Caco-2 (cell line): ENCODE measurements around the gene COL4A3. TPM values are rescaled to one million over a fixed set of nuclear protein-coding genes. Genes with fewer than 3 reads are reported as not detected.

Experiments used
- BruUV-seq: library from RNA; stranded (reverse); fragments of 400-500 nt; replicated peaks from 2 replicates; lab custom pipeline; 2021; lab: Mats Ljungman, UMichigan
- CTCF ChIA-PET: fragments of 300-600 bp; sonication (Branson Sonifier 250); formaldehyde crosslinking; loops from one replicate; lab custom pipeline; 2022; ENCODE audit warnings: antibody characterized with exemption; lab: Charles Lee
- POLR2A ChIA-PET: fragments of 300-600 bp; sonication (Branson Sonifier 250); formaldehyde crosslinking; loops from one replicate; lab custom pipeline; 2022; ENCODE audit warnings: antibody characterized with exemption; lab: Charles Lee
- DNase-seq, 2 experiments: peaks; one replicate each; pipeline versions ENCODE4 v3.0.0 to v3.0.0-alpha.2; 2020 to 2022
- H3K27me3 ChIP-seq: replicated peaks from 2 replicates; pipeline ENCODE4 v1.6.0; 2011; ENCODE audit warnings: low read length; ENCODE audit not compliant: control insufficient read depth, insufficient read depth
- H3K36me3 ChIP-seq: 2 replicates; pipeline ENCODE4 v1.5.1; 2011; ENCODE audit warnings: low read length; ENCODE audit not compliant: control insufficient read depth, insufficient read depth
- H3K4me1 ChIP-seq: fragments of 250-450 bp; sonication (Bioruptor Pico); 2 replicates; pipeline ENCODE4 v1.5.1; 2020; ENCODE audit warnings: mild to moderate bottlenecking
- H3K4me3 ChIP-seq: 2 replicates; pipeline ENCODE4 v1.5.1; 2011; ENCODE audit warnings: low read depth, mild to moderate bottlenecking, control low read depth, low read length
- H3K9me3 ChIP-seq: fragments of 250-450 bp; sonication (Bioruptor Pico); 2 replicates; pipeline ENCODE4 v1.5.1; 2020; ENCODE audit warnings: mild to moderate bottlenecking, moderate library complexity
- H3K27ac Mint-ChIP-seq: one replicate; pipeline ENCODE4 v1.8.0; 2022; ENCODE audit warnings: mixed read lengths; ENCODE audit not compliant: unreplicated experiment
- H3K27me3 Mint-ChIP-seq: one replicate; pipeline ENCODE4 v1.8.0; 2022; ENCODE audit warnings: mixed read lengths; ENCODE audit not compliant: insufficient read depth, unreplicated experiment
- H3K36me3 Mint-ChIP-seq: one replicate; pipeline ENCODE4 v1.8.0; 2022; ENCODE audit warnings: mild to moderate bottlenecking, mixed read lengths; ENCODE audit not compliant: insufficient read depth, unreplicated experiment
- H3K4me1 Mint-ChIP-seq: one replicate; pipeline ENCODE4 v1.8.0; 2022; ENCODE audit warnings: low read depth, mixed read lengths; ENCODE audit not compliant: unreplicated experiment
- H3K4me3 Mint-ChIP-seq: one replicate; pipeline ENCODE4 v1.8.0; 2022; ENCODE audit warnings: mild to moderate bottlenecking, moderate library complexity, mixed read lengths; ENCODE audit not compliant: unreplicated experiment
- H3K9me3 Mint-ChIP-seq: one replicate; pipeline ENCODE4 v1.8.0; 2022; ENCODE audit warnings: mixed read lengths; ENCODE audit not compliant: unreplicated experiment
- intact Hi-C: fragments of 100-400 bp; cut with micrococcal nuclease; formaldehyde crosslinking; loops from one replicate; pipeline ENCODE4 v1.10.0; 2022; ENCODE audit not compliant: unreplicated experiment
- total RNA-seq: library from RNA; stranded (reverse); gene quantifications from 2 replicates; pipeline ENCODE4 v1.2.3, GENCODE V29; 2022
- TF ChIP-seq, protein P1 (sequence below), 2 experiments: fragments of 200-600 bp in 1 of 2; IDR thresholded peaks; 1 replicate in 1 of 2; 2 replicates in 1 of 2; pipeline versions ENCODE4 v1.5.1 to v1.8.0; 2011 to 2022; ENCODE audit warnings: antibody characterized with exemption in 1 of 2, control low read depth in 1 of 2, inconsistent platforms in 1 of 2, low read depth in 1 of 2, low read length in 1 of 2, mild to moderate bottlenecking in 1 of 2, moderate library complexity in 1 of 2; ENCODE audit not compliant: insufficient read depth in 1 of 2, severe bottlenecking in 1 of 2, unreplicated experiment in 1 of 2

COL4A3 gene
- total RNA-seq, 1 experiment from 2014 or later, result 4.2 TPM

DNA sequence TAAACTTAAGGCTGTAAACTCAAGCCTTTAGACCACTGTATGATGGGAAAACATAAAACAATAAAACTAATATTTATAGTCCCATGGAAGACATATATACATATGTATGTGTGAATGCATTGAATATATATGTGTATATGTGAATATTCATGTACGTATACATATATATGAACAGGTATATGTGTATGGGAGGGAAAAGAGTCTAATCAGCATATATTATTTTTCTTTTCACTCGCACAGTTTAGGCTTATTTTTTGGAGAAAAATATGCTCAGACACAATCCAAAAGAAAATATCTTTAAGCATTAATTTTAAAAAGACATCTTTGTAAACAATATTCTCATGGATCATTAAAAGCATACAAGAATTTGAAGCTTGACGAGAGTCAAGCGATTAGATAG is 23.1 kb upstream of the COL4A3 start:
- ChIA-PET CTCF (no interaction called here), POLR2A (no interaction called here)
- H3K4me3 ChIP-seq, result no peak overlapping the region
- no peaks in the 10 kb centered on the region for H3K9me3 ChIP-seq
- Mint-ChIP-seq H3K36me3 (peaks cover 4% of the 10 kb centered on the region), H3K9me3 (no peaks in the 10 kb centered on the region), H3K4me3 (no peak overlapping the region), H3K27me3 (no peaks in the 10 kb centered on the region), H3K4me1 (peaks cover 5% of the 10 kb centered on the region), H3K27ac (no peak overlapping the region)
- no peak for DNase-seq
- no TSS peak for BruUV-seq
- TF ChIP-seq, protein P1, sequence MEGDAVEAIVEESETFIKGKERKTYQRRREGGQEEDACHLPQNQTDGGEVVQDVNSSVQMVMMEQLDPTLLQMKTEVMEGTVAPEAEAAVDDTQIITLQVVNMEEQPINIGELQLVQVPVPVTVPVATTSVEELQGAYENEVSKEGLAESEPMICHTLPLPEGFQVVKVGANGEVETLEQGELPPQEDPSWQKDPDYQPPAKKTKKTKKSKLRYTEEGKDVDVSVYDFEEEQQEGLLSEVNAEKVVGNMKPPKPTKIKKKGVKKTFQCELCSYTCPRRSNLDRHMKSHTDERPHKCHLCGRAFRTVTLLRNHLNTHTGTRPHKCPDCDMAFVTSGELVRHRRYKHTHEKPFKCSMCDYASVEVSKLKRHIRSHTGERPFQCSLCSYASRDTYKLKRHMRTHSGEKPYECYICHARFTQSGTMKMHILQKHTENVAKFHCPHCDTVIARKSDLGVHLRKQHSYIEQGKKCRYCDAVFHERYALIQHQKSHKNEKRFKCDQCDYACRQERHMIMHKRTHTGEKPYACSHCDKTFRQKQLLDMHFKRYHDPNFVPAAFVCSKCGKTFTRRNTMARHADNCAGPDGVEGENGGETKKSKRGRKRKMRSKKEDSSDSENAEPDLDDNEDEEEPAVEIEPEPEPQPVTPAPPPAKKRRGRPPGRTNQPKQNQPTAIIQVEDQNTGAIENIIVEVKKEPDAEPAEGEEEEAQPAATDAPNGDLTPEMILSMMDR (IDR thresholded peaks at IDR 0.05; ENCODE audit: insufficient read depth in 1 of 2, low read depth in 1 of 2, low read length in 1 of 2, severe bottlenecking in 1 of 2, unreplicated experiment in 1 of 2), result no peak
- H3K36me3 ChIP-seq, result no peaks in the 10 kb centered on the region
- no peaks in the 10 kb centered on the region for H3K27me3 ChIP-seq
- intact Hi-C loops, result no loop called here
- H3K4me1 ChIP-seq, result no peaks in the 10 kb centered on the region

DNA sequence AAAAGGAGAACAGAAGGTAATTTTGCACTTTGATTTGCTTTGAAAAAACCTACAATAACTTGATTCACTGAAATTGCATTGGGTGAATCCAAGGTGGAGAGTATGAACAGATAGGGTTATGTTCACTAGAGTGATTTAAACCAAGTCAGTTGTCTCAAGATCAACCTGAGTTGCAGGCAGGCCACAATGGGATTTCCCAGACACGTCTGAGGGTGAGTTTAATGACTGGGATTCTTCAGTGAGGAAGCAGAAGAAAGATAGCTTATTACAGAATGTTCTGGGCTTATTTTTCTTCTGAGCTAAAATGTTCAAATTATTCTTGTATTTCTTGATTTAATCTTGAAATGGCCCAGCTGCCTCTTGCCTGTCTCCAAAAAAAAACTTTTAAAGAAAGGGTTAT is 20.5 kb upstream of the COL4A3 start:
- H3K9me3 Mint-ChIP-seq, result no peaks in the 10 kb centered on the region
- Histone ChIP-seq H3K27me3 (no peaks in the 10 kb centered on the region), H3K4me1 (no peaks in the 10 kb centered on the region), H3K36me3 (no peaks in the 10 kb centered on the region), H3K9me3 (0 out of 2 replicates have a peak, but pooled peaks cover 3% of the 10 kb centered on the region), H3K4me3 (no peak overlapping the region)
- H3K4me3 Mint-ChIP-seq, result no peak overlapping the region
- peaks cover 4% of the 10 kb centered on the region for H3K36me3 Mint-ChIP-seq
- H3K27me3 Mint-ChIP-seq, result no peaks in the 10 kb centered on the region
- BruUV-seq, result no TSS peak
- TF ChIP-seq, protein P1 (IDR thresholded peaks at IDR 0.05; ENCODE audit: insufficient read depth in 1 of 2, low read depth in 1 of 2, low read length in 1 of 2, severe bottlenecking in 1 of 2, unreplicated experiment in 1 of 2), result no peak
- ChIA-PET POLR2A (no interaction called here), CTCF (no interaction called here)
- intact Hi-C loops, result no loop called here
- no peak overlapping the region for H3K27ac Mint-ChIP-seq
- no peaks in the 10 kb centered on the region for H3K4me1 Mint-ChIP-seq
- DNase-seq, result no peak

DNA sequence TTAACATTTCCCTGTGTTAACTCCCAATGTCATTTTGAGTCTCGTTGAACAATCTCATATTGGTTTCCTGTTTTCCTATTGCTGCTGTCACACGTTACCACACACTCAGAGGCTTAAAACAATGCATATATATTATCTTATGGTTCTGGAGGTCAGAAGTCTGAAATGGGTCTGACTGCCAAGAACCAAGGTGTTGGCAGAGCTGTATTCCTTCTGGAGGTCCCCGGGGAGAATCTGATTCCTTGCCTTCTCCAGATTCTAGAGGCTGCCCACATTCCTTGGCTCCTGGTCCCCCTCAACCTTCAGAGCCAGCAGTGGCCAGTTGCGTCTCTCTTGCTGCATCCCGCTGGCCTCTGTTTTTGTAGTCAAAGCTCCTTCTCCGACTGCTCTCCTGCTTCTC is 18.0 kb upstream of the COL4A3 start:
- ChIA-PET POLR2A (no interaction called here), CTCF (no interaction called here)
- H3K4me3 Mint-ChIP-seq, result no peak overlapping the region
- peaks cover 4% of the 10 kb centered on the region for H3K36me3 Mint-ChIP-seq
- H3K4me3 ChIP-seq, result no peak overlapping the region
- H3K9me3 ChIP-seq, result 0 out of 2 replicates have a peak, but pooled peaks cover 3% of the 10 kb centered on the region
- no peaks in the 10 kb centered on the region for H3K27me3 Mint-ChIP-seq
- intact Hi-C loops, result no loop called here
- no peak overlapping the region for H3K27ac Mint-ChIP-seq
- H3K27me3 ChIP-seq, result no peaks in the 10 kb centered on the region
- no peak for DNase-seq
- no peaks in the 10 kb centered on the region for H3K4me1 ChIP-seq
- BruUV-seq, result no TSS peak
- TF ChIP-seq, protein P1 (IDR thresholded peaks at IDR 0.05; ENCODE audit: insufficient read depth in 1 of 2, low read depth in 1 of 2, low read length in 1 of 2, severe bottlenecking in 1 of 2, unreplicated experiment in 1 of 2), result no peak
- H3K4me1 Mint-ChIP-seq, result no peaks in the 10 kb centered on the region
- H3K9me3 Mint-ChIP-seq, result no peaks in the 10 kb centered on the region
- H3K36me3 ChIP-seq, result no peaks in the 10 kb centered on the region
